HepG2 (cell line): ENCODE measurements around the gene APC2. TPM values are rescaled to one million over a fixed set of nuclear protein-coding genes. Genes with fewer than 3 reads are reported as not detected.

Experiments
- AGO2 ChIP-seq: fragments of 200-400 bp; formaldehyde crosslinking; optimal IDR thresholded peaks from 2 replicates; pipeline ENCODE3; 2017; ENCODE audit warnings: mild to moderate bottlenecking, low read depth, low read length, moderate library complexity
- CHD4 ChIP-seq: fragments of 200-600 bp; sonication (generic); IDR thresholded peaks from 2 replicates; pipeline ENCODE4 v1.7.0; 2017; ENCODE audit warnings: mild to moderate bottlenecking, low read length, borderline replicate concordance
- JUNB ChIP-seq: sonication (generic); formaldehyde crosslinking; IDR thresholded peaks from 2 replicates; pipeline ENCODE4 v1.8.0; 2022; ENCODE audit warnings: missing genetic modification reagents, mild to moderate bottlenecking, borderline replicate concordance
- MIER3 ChIP-seq: IDR thresholded peaks from 2 replicates; pipeline ENCODE4 v1.6.1; 2016; ENCODE audit warnings: missing compliant biosample characterization, borderline replicate concordance
- NR0B2 ChIP-seq: sonication (generic); formaldehyde crosslinking; IDR thresholded peaks from 2 replicates; pipeline ENCODE4 v1.4.0; 2020; ENCODE audit warnings: mild to moderate bottlenecking, missing genetic modification reagents
- PAXIP1 ChIP-seq: sonication (generic); formaldehyde crosslinking; conservative IDR thresholded peaks from 2 replicates; pipeline ENCODE4 v1.4.0; 2020; ENCODE audit warnings: mild to moderate bottlenecking, missing genetic modification reagents, moderate library complexity
- RFX5 ChIP-seq: IDR thresholded peaks from 2 replicates; pipeline ENCODE4 v1.6.1; 2011; ENCODE audit warnings: low read depth, low read length, improper control_type of control experiment
- SP4 ChIP-seq: sonication (generic); formaldehyde crosslinking; IDR thresholded peaks from 2 replicates; pipeline ENCODE4 v1.8.1; 2023; ENCODE audit warnings: mild to moderate bottlenecking, missing genetic modification reagents
- TOPORS ChIP-seq: sonication (generic); formaldehyde crosslinking; IDR thresholded peaks from 2 replicates; pipeline ENCODE4 v1.8.0; 2023; ENCODE audit warnings: mild to moderate bottlenecking, missing genetic modification reagents
- ZBTB4 ChIP-seq: sonication (generic); formaldehyde crosslinking; IDR thresholded peaks from 2 replicates; pipeline ENCODE4 v1.4.0; 2020; ENCODE audit warnings: missing genetic modification reagents, mild to moderate bottlenecking, borderline replicate concordance
- ZC3H4 ChIP-seq: sonication (generic); formaldehyde crosslinking; IDR thresholded peaks from 2 replicates; pipeline ENCODE4 v1.4.0; 2020; ENCODE audit warnings: missing genetic modification reagents, borderline replicate concordance
- ZNF180 ChIP-seq: sonication (generic); formaldehyde crosslinking; IDR thresholded peaks from 2 replicates; pipeline ENCODE4 v1.4.0; 2020; ENCODE audit warnings: low read depth, missing genetic modification reagents, borderline replicate concordance
- ZNF24 ChIP-seq: fragments of 450-650 bp; IDR thresholded peaks from 2 replicates; pipeline ENCODE4 v1.6.1; 2017; ENCODE audit warnings: antibody characterized with exemption, mild to moderate bottlenecking
- ZNF576 ChIP-seq: sonication (generic); formaldehyde crosslinking; IDR thresholded peaks from 2 replicates; pipeline ENCODE4 v1.4.0; 2020; ENCODE audit warnings: mild to moderate bottlenecking, missing genetic modification reagents
- ZNF607 ChIP-seq: sonication (generic); formaldehyde crosslinking; IDR thresholded peaks from 2 replicates; pipeline ENCODE4 v1.5.1; 2020; ENCODE audit warnings: missing genetic modification reagents, mild to moderate bottlenecking, borderline replicate concordance
- ZNF7 ChIP-seq: IDR thresholded peaks from 2 replicates; pipeline ENCODE4 v1.6.1; 2016; ENCODE audit warnings: missing biosample characterization, missing genetic modification reagents
- ZSCAN9 ChIP-seq: IDR thresholded peaks from 2 replicates; pipeline ENCODE4 v1.6.1; 2016; ENCODE audit warnings: borderline replicate concordance
- polyA plus RNA-seq, 8 experiments: library from polyadenylated mRNA; depleted of rRNA in 3 of 8; stranded (reverse) in 7 of 8; unstranded in 1 of 8; fragments of >200 nt; fragmentation: Illumina TruSeq in 4 of 8; extraction: Trizol in 4 of 8; gene quantifications; 2 replicates each; pipeline versions ENCODE4 v1.2.1 to v1.2.3, GENCODE V29; 2011 to 2016; ENCODE audit warnings: low read depth in 4 of 8, missing spikeins in 1 of 8, mixed read lengths in 1 of 8; ENCODE audit not compliant: insufficient read depth in 1 of 8
- total RNA-seq, 5 experiments: library from RNA; depleted of rRNA; stranded (reverse); fragments of >200 nt; fragmentation: Illumina TruSeq; extraction: Trizol; gene quantifications; 2 replicates each; pipeline ENCODE4 v1.2.3, GENCODE V29; 2016; ENCODE audit warnings: low read depth in 1 of 5

APC2 gene
- total and polyA plus RNA-seq, 2 of the 13 experiments (the other 11 are each of a cell fraction or from before 2014, with no cell fraction given): 0.08 to 0.22 TPM

- peak; percentile 72 for TF ChIP-seq NR0B2
- TF ChIP-seq TOPORS (CRISPR knock-in tag): no peak
- no peak for TF ChIP-seq ZC3H4
- no peak for TF ChIP-seq RFX5
- TF ChIP-seq ZNF576: no peak
- TF ChIP-seq CHD4: peak; percentile 96; the same call in 1 of the 2 replicates
- no peak for TF ChIP-seq ZBTB4
- TF ChIP-seq PAXIP1 (CRISPR knock-in tag): no peak; the same call in 1 of the 2 replicates
- TF ChIP-seq MIER3 (CRISPR knock-in tag): 0 out of 2 replicates have a peak, but pooled peaks have one; percentile 40
- TF ChIP-seq ZNF24: 0 out of 2 replicates have a peak, but pooled peaks have one; percentile 24
- peak; percentile 99 for TF ChIP-seq SP4 (CRISPR knock-in tag)
- TF ChIP-seq JUNB: no peak
- TF ChIP-seq ZNF180 (CRISPR knock-in tag): no peak
- no peak for TF ChIP-seq ZNF7 (CRISPR knock-in tag)
- TF ChIP-seq ZSCAN9: no peak
- TF ChIP-seq ZNF607 (CRISPR knock-in tag): peak; percentile 64
- no peak for TF ChIP-seq AGO2
Observed at GRCh38 chr19:1406774-1407527, 43.0 kb upstream of the APC2 start (continued).
